ENCODE results near the gene SART1. TPM values are rescaled to one million over a fixed set of nuclear protein-coding genes. Genes with fewer than 3 reads are reported as not detected.

Gene SART1
- polyA plus RNA-seq, 1 donor (not counting 4 experiments of a cell fraction or from before 2014, with no cell fraction given): 14.7 TPM

GRCh38 chr11:65981101-65981740, 19.7 kb downstream of the SART1 start:
- Histone ChIP-seq H3K4me1 (ENCODE audit: control insufficient read depth, extremely low read depth, insufficient read depth, low read length) (no peaks in the 10 kb centered on the region), H4K20me1 (ENCODE audit: control insufficient read depth, extremely low read depth, insufficient read depth, low read length) (no peaks in the 10 kb centered on the region), H3K4me2 (ENCODE audit: control insufficient read depth, extremely low read depth, insufficient read depth, low read depth, low read length) (no peak overlapping the region), H3K9me3 (ENCODE audit: control insufficient read depth, low read depth, low read length) (no peaks in the 10 kb centered on the region), H3K79me2 (ENCODE audit: control insufficient read depth, insufficient read depth, low read length) (no peaks in the 10 kb centered on the region), H3K9me1 (ENCODE audit: control insufficient read depth, extremely low read depth, insufficient read depth, low read length) (no peaks in the 10 kb centered on the region), H3K27ac (ENCODE audit: control insufficient read depth, insufficient read depth, low read length) (no peak overlapping the region), H3K9ac (ENCODE audit: control insufficient read depth, extremely low read depth, insufficient read depth, low read length) (no peak overlapping the region), H3K36me3 (ENCODE audit: control insufficient read depth in 2 of 2, extremely low read depth in 1 of 2, insufficient read depth in 2 of 2, low read length in 2 of 2) (peaks cover 18 to 19% of the 10 kb centered on the region in 2 experiments), H3K4me3 (ENCODE audit: control insufficient read depth in 2 of 3, extremely low read depth in 1 of 3, insufficient read depth in 2 of 3, low read depth in 1 of 3, low read length in 3 of 3) (no peak overlapping the region), H3K27me3 (ENCODE audit: control insufficient read depth, extremely low read depth, insufficient read depth, low read length) (no peaks in the 10 kb centered on the region), H2AFZ (ENCODE audit: control insufficient read depth, low read length) (no peak overlapping the region)
- dilution Hi-C loops (cut with MboI; ENCODE audit: extremely low pct_ligation_motif_present, low sequenced_read_pairs): no loop called here
- no peak for DNase-seq (ENCODE audit: low read depth, low spot score)
- TF ChIP-seq EZH2 (IDR thresholded peaks at IDR 0.05; ENCODE audit: low read length): no peak
- TF ChIP-seq CTCF (optimal IDR thresholded peaks at IDR 0.05 in 1 of 3, IDR thresholded peaks at IDR 0.05 in 1 of 3, conservative IDR thresholded peaks at IDR 0.05 in 1 of 3; ENCODE audit: extremely low read depth in 1 of 3, insufficient read depth in 2 of 3, low read length in 3 of 3): no peak
- no peak for FAIRE-seq

GRCh38 chr11:65981972-65982823, 20.7 kb downstream of the SART1 start:
- Histone ChIP-seq H3K27ac (ENCODE audit: control insufficient read depth, insufficient read depth, low read length) (no peak overlapping the region), H3K79me2 (ENCODE audit: control insufficient read depth, insufficient read depth, low read length) (no peaks in the 10 kb centered on the region), H3K4me2 (ENCODE audit: control insufficient read depth, extremely low read depth, insufficient read depth, low read depth, low read length) (no peak overlapping the region), H4K20me1 (ENCODE audit: control insufficient read depth, extremely low read depth, insufficient read depth, low read length) (no peaks in the 10 kb centered on the region), H3K9ac (ENCODE audit: control insufficient read depth, extremely low read depth, insufficient read depth, low read length) (no peak overlapping the region), H2AFZ (ENCODE audit: control insufficient read depth, low read length) (no peak overlapping the region), H3K4me1 (ENCODE audit: control insufficient read depth, extremely low read depth, insufficient read depth, low read length) (no peaks in the 10 kb centered on the region), H3K9me3 (ENCODE audit: control insufficient read depth, low read depth, low read length) (no peaks in the 10 kb centered on the region), H3K27me3 (ENCODE audit: control insufficient read depth, extremely low read depth, insufficient read depth, low read length) (no peaks in the 10 kb centered on the region), H3K4me3 (ENCODE audit: control insufficient read depth in 2 of 3, extremely low read depth in 1 of 3, insufficient read depth in 2 of 3, low read depth in 1 of 3, low read length in 3 of 3) (no peak overlapping the region), H3K36me3 (ENCODE audit: control insufficient read depth in 2 of 2, extremely low read depth in 1 of 2, insufficient read depth in 2 of 2, low read length in 2 of 2) (peaks cover 10 to 14% of the 10 kb centered on the region in 2 experiments), H3K9me1 (ENCODE audit: control insufficient read depth, extremely low read depth, insufficient read depth, low read length) (no peaks in the 10 kb centered on the region)
- dilution Hi-C loops (cut with MboI; ENCODE audit: extremely low pct_ligation_motif_present, low sequenced_read_pairs): no loop called here
- no peak for TF ChIP-seq EZH2 (IDR thresholded peaks at IDR 0.05; ENCODE audit: low read length)
- no peak for TF ChIP-seq CTCF (optimal IDR thresholded peaks at IDR 0.05 in 1 of 3, IDR thresholded peaks at IDR 0.05 in 1 of 3, conservative IDR thresholded peaks at IDR 0.05 in 1 of 3; ENCODE audit: extremely low read depth in 1 of 3, insufficient read depth in 2 of 3, low read length in 3 of 3)
- DNase-seq (ENCODE audit: low read depth, low spot score) (no peak), FAIRE-seq (no peak)
